AG09309 (cell line): ENCODE measurements around the gene CD7.

Experiments
- DNase-seq: peaks from one replicate; pipeline ENCODE4 v3.0.0-alpha.2; 2010; ENCODE audit warnings: low read depth
- H3K4me3 ChIP-seq: 2 replicates; pipeline ENCODE4 v1.5.1; 2011; ENCODE audit warnings: mild to moderate bottlenecking, low read depth, low read length, moderate library complexity; ENCODE audit not compliant: control insufficient read depth
- TF ChIP-seq, protein P1 (sequence below): IDR thresholded peaks from 2 replicates; pipeline ENCODE4 v1.5.1; 2011; ENCODE audit warnings: mild to moderate bottlenecking, low read depth, low read length, inconsistent platforms; ENCODE audit not compliant: insufficient read depth, control insufficient read depth; ENCODE audit errors: missing control alignments

The CD7 gene

DNA sequence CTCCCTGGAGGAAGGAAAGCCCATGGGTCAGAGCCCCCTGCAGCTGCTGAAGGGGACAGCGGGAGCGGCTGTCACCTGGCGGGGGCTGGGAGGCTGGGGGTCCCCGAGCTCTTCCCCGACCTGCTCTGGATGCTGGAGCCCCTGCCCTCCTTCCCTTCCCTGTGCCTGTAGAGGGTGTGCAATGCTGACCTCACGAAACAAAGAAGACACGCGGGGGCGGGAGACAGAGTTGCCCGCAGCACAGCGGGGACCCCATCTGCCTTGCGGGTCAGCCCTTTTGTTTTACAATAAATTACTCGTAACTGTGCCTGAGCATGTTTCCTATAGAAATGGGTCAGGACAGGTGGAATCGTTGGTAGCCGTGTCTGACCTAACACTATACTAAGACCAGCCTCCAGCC, 9.9 kb upstream of the CD7 start:
- TF ChIP-seq, protein P1, sequence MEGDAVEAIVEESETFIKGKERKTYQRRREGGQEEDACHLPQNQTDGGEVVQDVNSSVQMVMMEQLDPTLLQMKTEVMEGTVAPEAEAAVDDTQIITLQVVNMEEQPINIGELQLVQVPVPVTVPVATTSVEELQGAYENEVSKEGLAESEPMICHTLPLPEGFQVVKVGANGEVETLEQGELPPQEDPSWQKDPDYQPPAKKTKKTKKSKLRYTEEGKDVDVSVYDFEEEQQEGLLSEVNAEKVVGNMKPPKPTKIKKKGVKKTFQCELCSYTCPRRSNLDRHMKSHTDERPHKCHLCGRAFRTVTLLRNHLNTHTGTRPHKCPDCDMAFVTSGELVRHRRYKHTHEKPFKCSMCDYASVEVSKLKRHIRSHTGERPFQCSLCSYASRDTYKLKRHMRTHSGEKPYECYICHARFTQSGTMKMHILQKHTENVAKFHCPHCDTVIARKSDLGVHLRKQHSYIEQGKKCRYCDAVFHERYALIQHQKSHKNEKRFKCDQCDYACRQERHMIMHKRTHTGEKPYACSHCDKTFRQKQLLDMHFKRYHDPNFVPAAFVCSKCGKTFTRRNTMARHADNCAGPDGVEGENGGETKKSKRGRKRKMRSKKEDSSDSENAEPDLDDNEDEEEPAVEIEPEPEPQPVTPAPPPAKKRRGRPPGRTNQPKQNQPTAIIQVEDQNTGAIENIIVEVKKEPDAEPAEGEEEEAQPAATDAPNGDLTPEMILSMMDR = no peak
- H3K4me3 ChIP-seq = no peak overlapping the region
- no peak for DNase-seq

DNA sequence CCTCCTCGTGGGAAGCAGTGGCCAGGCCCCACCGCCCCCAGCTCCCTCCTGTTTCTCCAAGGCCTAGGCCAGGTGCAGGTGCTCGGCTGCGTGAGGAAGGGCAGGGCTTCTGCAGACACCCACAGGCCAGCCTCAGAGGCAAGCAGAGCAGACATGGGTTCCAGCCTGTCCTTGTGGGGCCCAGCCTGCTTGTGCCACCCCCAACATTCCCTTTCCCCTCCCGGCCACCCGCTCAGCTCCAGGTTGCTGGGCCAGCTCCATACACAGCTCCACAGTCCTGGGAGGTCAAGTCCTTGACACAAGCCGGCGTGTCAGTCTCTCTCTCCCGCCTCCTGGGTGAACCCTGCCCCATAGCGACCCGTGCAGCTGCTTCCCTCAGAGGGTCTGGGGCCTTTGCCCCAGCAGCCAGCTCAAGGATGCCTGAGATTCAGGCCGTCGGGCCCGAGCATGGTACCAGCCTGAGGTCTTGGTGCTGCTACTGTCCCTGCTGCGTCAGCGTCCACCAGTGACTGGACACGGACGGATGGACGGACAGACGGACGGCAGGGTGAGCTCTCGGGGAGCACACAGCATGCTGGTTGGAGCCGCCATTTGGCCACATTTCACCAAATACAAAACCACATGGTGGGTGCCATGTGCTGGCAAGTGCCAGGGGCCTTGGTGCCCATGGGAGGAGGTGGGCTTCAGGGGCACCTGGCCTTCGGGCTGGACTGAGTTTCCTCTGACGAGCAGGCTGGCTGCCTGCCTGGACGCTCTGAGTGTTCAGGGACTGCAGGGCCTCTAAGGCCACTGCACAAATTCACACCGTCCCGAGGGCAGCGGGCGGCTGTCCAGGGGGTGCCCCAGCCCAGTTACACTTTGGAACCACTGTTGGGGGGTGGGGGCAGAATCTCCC, 8.1 kb upstream of the CD7 start:
- TF ChIP-seq, protein P1 = no peak
- no peak for DNase-seq
- no peak overlapping the region for H3K4me3 ChIP-seq

DNA sequence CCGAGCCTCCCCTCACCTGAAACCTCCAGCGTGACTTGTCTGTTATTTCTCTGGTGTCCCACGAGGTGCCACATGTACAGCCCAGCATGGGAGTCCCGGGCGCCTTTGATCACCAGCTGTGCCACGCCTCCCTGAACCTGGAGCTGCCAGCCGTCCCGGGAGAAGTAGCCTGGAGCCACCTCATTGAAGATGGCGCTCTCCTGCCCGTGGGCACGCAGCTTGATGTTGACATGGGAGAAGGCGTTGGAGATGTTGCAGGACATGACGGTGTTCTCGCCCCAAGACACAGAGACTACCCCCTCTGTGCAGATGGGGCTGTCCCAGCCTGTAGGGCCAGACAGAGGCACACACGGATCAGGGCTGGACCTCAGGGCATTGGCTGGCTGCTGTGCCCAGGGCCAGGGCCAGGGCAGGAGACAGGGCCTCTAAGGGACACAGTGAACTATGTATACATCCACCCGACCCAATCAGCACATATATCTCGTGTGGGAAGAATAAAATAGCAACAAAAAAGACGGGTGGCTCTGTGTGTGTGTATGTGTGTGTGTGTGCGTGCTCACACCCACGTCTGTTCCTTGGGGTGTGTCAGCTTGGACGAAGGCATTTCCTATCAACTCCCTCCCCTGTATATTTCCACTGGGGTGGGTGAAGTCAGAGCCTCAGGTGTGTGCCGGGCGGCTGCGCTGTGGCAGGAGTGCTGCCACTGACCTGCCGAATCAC, 7.3 kb upstream of the CD7 start:
- TF ChIP-seq, protein P1 = no peak
- no peak overlapping the region for H3K4me3 ChIP-seq
- no peak for DNase-seq

DNA sequence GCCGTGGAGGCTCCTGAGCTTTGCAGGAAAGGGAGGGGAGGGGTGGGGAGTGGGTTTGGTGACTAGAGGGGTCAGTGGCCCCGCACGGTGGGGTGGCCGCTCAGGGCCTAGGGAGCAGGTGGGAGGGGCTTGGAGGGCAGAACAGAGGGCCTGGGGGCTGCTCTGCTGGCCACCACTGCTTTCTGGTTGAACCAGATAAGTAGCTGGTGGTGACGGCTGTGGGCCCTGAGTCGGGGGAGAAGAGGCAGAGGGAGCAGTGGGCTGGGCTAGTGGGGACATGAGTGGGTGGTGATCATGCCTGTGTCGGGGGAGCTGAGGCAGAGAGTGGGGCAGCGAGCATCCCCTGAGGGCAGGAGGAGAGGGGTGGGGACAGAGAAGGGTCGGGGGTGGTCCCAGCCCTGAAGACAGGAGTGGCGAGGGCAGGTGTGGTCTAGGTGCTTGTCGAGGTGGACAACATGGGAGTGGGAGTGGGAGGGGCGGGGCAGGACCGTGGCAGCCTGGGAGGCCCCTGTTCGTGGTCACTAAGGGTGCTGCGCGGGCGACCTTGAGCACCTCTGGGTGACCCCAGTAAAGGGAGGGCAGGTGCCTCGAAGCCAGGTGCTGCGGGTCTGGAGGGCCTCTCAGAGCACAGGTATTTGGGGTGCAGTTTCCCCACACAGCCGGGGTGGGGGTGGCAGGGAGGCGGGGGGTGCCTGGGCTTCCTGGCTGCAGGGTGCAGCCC, 6.3 kb upstream of the CD7 start:
- TF ChIP-seq, protein P1 = no peak
- H3K4me3 ChIP-seq = no peak overlapping the region
- no peak for DNase-seq

DNA sequence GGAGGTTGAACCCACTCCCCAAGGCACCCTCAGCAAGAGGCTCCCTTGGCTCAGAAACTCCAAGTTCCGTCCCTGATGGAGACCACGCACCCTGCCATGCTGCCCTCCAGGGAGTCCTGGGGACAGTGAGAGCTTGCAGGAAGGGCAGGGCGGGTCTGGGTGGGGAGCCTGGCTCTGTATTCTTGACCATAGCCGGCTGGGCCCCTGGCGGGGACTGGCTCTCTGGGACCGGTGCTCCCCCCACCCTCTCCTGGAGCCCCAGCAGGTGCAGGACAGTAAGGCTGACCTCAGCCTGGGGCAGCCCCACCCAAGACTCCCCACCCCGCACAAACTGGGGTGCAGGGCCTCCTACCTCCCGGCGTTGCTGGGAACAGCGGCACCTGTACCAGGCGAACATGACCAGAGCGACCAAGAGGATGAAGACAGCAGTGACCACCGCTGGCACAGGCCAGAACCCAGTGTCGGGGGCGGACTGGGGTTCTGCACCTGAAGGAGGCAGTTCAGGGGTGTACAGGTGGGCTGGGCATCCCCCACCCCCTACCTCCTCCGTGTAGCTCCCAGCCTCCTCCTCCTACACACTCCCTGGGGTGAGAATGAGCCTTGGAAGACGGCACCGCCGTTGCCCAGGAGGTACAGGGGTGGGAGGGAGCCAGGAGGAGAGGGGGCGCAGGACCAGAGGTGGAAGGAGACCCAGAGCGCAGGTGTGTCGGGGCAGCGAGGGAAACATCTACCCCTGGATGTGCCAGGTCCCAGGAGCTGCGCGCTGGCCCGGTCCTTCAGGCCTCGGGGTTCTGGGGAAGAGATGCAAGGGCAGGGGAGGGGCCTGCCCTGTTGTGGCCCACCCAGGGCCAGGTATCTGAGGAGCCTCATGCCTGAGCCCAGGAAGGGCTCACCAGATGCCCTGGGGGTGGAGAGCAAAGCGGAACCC, 5.4 kb upstream of the CD7 start:
- TF ChIP-seq, protein P1 = no peak
- no peak for DNase-seq
- H3K4me3 ChIP-seq = no peak overlapping the region
